ENCODE data around the gene PHLPP2. TPM values are rescaled to one million over a fixed set of nuclear protein-coding genes. Genes with fewer than 3 reads are reported as not detected.

The PHLPP2 gene
- polyA plus RNA-seq, 1 experiment: 10.3 TPM

DNA sequence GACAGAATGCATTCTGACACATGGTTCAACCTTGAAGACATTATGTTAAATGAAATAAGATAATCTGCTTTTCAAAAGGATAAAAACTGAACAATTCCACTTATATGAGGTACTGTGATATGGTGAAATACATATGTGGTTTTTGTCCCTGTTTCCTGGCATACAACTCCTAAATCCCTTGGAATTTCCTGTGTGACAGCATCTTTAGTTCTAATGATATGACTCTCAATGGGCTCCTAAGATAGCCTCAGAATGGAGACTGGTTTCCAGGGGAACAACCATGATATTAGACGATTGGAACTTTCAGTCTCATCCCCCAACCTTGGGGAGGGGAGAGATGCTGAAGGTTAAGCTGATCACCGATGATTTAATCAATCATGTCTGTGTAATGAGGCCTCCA lies 37.7 kb upstream of the PHLPP2 start:
- no peaks in the 10 kb centered on the region for H3K9me3 ChIP-seq (ENCODE audit: control insufficient read depth, insufficient read depth, low read length)
- H3K4me3 ChIP-seq (ENCODE audit: low read depth, low read length): no peak overlapping the region
- ChIA-PET POLR2A (interaction anchor here (0.5 kb wide), 1 partner anchor 157 kb away, joined by 4 read pairs; no protein-coding TSS in a partner anchor), CTCF (interaction anchor here (1.0 to 1.5 kb wide), 2 partner anchors 120 to 199 kb away, joined by 3 to 6 read pairs; no protein-coding TSS in a partner anchor)
- TF ChIP-seq, protein P1, sequence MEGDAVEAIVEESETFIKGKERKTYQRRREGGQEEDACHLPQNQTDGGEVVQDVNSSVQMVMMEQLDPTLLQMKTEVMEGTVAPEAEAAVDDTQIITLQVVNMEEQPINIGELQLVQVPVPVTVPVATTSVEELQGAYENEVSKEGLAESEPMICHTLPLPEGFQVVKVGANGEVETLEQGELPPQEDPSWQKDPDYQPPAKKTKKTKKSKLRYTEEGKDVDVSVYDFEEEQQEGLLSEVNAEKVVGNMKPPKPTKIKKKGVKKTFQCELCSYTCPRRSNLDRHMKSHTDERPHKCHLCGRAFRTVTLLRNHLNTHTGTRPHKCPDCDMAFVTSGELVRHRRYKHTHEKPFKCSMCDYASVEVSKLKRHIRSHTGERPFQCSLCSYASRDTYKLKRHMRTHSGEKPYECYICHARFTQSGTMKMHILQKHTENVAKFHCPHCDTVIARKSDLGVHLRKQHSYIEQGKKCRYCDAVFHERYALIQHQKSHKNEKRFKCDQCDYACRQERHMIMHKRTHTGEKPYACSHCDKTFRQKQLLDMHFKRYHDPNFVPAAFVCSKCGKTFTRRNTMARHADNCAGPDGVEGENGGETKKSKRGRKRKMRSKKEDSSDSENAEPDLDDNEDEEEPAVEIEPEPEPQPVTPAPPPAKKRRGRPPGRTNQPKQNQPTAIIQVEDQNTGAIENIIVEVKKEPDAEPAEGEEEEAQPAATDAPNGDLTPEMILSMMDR (IDR thresholded peaks at IDR 0.05; ENCODE audit: low read depth, low read length): no peak
- H3K27ac ChIP-seq (ENCODE audit: low read depth, low read length): no peak overlapping the region
- H3K27me3 ChIP-seq (ENCODE audit: control insufficient read depth, insufficient read depth, low read length): no peaks in the 10 kb centered on the region
- no peak for DNase-seq (ENCODE audit: low read depth, low spot score)

DNA sequence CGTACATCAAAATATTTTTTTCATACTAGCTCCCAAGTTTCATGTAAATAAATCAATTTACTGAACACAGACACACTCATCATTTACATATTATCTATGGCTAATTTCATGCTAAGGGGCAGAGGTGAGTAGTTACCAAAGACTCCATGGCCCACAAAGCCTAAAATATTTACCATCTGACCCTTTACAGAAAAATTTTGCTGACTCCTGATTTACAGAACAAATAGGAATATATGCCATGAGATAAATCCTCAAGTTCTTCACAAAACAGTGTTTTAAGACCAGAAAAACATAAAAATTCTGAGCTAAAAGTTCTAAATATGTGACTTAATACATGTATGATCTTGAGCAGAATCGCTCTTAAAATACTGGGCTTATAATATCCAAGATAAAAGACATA lies 36.6 kb upstream of the PHLPP2 start:
- TF ChIP-seq, protein P1 (IDR thresholded peaks at IDR 0.05; ENCODE audit: low read depth, low read length): no peak
- Histone ChIP-seq H3K4me3 (ENCODE audit: low read depth, low read length) (no peak overlapping the region), H3K27ac (ENCODE audit: low read depth, low read length) (no peak overlapping the region), H3K27me3 (ENCODE audit: control insufficient read depth, insufficient read depth, low read length) (no peaks in the 10 kb centered on the region), H3K9me3 (ENCODE audit: control insufficient read depth, insufficient read depth, low read length) (no peaks in the 10 kb centered on the region)
- ChIA-PET POLR2A (no interaction called here), CTCF (interaction anchor here (1.5 kb wide), 1 partner anchor 121 kb away, joined by 6 read pairs; no protein-coding TSS in a partner anchor)
- no peak for DNase-seq (ENCODE audit: low read depth, low spot score)

DNA sequence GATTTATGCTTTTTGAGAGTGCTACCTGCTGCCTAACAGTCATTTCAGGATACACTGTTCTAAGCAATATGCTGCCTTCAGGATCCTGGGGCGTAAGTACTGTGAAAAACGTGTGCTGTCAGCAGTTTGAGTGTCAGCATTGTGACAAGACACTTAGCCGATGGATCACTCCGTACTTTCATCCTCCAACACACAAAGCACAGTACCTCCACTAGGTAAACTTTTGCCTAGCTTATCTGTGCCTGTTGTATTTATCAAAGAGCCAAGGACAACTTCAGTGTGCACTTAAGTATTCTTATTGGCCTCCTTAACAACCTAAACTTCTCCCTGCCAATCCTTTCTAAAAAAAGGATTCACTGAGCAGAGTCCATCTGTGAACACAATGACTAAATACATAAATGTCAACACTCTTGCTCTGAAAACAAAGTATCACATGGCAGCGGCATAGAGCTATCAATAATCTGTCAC lies 33.8 kb upstream of the PHLPP2 start:
- no peaks in the 10 kb centered on the region for H3K27me3 ChIP-seq (ENCODE audit: control insufficient read depth, insufficient read depth, low read length)
- ChIA-PET CTCF (no interaction called here), POLR2A (no interaction called here)
- H3K27ac ChIP-seq (ENCODE audit: low read depth, low read length): no peak overlapping the region
- DNase-seq (ENCODE audit: low read depth, low spot score): no peak
- H3K9me3 ChIP-seq (ENCODE audit: control insufficient read depth, insufficient read depth, low read length): no peaks in the 10 kb centered on the region
- TF ChIP-seq, protein P1 (IDR thresholded peaks at IDR 0.05; ENCODE audit: low read depth, low read length): no peak
- H3K4me3 ChIP-seq (ENCODE audit: low read depth, low read length): no peak overlapping the region

DNA sequence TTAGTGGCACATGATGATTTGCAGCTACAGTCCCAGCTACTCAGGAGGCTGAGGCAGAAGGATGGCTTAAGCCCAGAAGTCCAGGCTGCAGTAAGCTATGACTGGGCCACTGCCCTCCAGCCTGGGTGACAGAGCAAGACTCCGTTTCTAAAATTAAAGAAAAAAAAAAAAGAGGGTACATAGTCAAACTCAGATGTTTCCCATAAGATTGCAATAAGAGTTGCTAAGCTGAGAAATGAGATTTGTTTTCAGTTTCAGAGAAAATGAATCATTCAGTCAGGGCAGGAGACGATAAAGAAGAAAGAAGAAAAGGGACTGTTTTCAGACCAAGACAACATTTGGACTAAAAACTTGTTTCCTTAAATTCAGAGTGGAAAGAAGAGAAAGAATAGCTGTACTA lies 30.2 kb upstream of the PHLPP2 start:
- POLR2A ChIA-PET: no interaction called here
- CTCF ChIA-PET: interaction anchor here (0.6 to 1.3 kb wide), 2 partner anchors 9 to 21 kb away, joined by 3 read pairs; no protein-coding TSS in a partner anchor
- TF ChIP-seq, protein P1 (IDR thresholded peaks at IDR 0.05; ENCODE audit: low read depth, low read length): no peak
- no peak overlapping the region for H3K27ac ChIP-seq (ENCODE audit: low read depth, low read length)
- no peaks in the 10 kb centered on the region for H3K27me3 ChIP-seq (ENCODE audit: control insufficient read depth, insufficient read depth, low read length)
- no peaks in the 10 kb centered on the region for H3K9me3 ChIP-seq (ENCODE audit: control insufficient read depth, insufficient read depth, low read length)
- no peak overlapping the region for H3K4me3 ChIP-seq (ENCODE audit: low read depth, low read length)
- DNase-seq (ENCODE audit: low read depth, low spot score): no peak

DNA sequence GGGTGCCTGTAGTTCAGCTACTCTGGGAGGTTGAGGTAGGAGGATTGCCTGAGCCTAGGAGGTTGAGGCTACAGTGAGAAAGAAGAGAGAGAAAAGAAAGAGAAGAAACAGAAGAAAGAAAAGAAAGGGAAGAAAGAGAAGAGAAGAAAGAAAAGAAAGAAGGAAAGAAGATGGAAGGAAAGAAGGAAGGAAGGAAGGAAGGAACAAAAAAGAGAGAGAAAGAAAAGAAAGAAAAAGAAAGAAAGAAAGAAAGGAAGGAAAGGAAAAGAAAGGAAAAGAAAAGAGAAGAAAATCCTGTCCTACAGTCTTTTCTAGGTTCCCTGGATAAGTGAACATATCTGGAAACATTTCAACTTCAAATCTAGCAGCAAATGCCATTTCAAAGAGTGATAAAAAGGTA lies 29.6 kb upstream of the PHLPP2 start:
- Histone ChIP-seq H3K27ac (ENCODE audit: low read depth, low read length) (no peak overlapping the region), H3K9me3 (ENCODE audit: control insufficient read depth, insufficient read depth, low read length) (no peaks in the 10 kb centered on the region), H3K4me3 (ENCODE audit: low read depth, low read length) (no peak overlapping the region), H3K27me3 (ENCODE audit: control insufficient read depth, insufficient read depth, low read length) (no peaks in the 10 kb centered on the region)
- CTCF ChIA-PET: interaction anchor here (1.3 kb wide), 1 partner anchor 9 kb away, joined by 3 read pairs; no protein-coding TSS in a partner anchor
- POLR2A ChIA-PET: no interaction called here
- DNase-seq (ENCODE audit: low read depth, low spot score): no peak
- TF ChIP-seq, protein P1 (IDR thresholded peaks at IDR 0.05; ENCODE audit: low read depth, low read length): no peak

All from AG04450 (cell line).